HG02884 (cell line): Measurements from ENCODE around the gene GLYR1.

ENCODE experiments used
- ATAC-seq: cut with Tn5 transposase; IDR thresholded peaks from one replicate; pipeline ENCODE4 v1.9.1; 2021; ENCODE audit warnings: mild to moderate bottlenecking, moderate library complexity; ENCODE audit not compliant: unreplicated experiment

Gene GLYR1

DNA sequence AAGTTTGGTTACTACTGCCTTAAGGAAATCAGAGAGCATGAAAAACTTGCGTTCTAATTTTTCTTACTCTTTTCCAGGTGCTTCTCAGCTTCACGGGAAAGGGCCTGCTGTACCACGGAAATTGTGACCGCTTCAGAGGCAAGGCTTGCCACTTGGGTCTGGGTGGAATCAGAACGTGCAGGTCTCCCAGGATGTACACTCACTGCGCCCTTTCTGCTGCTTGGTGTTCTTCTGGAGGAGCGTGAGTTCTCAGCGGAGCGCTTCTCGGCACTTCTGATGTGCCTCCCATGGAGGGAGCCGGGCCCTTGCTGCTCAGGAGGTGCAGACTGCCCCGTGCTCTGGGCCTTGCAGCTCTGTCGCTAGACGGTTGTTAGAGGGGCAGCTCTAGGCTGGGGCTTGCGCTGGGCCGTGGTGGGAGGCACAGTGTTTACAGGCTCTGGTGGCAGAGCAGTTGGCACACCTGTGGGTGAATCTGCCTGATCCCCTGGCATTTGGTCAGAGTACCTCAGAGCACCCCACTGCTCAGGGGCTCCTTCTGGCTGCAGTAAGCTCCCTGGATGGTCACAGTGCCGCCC, 33.0 kb upstream of the GLYR1 start:
- no peak for ATAC-seq

DNA sequence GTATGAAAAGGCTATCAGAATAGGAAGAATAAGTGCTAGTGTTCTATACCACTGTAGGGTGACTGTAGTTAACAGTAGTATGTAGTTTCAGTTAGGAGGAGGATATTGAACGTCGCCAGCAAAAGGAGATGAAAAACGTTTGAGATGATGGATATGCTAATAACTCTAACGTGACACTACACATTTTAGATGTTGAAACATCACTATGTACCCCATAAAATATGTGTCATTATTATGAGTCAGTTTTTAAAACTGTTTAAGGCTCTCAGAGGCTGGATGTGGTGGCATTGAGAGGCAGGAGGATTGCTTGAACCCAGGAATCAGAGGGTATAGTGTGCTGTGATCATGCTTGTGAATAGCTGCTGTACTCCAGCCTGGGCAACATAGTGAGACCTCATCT, 32.0 kb upstream of the GLYR1 start:
- no peak for ATAC-seq

DNA sequence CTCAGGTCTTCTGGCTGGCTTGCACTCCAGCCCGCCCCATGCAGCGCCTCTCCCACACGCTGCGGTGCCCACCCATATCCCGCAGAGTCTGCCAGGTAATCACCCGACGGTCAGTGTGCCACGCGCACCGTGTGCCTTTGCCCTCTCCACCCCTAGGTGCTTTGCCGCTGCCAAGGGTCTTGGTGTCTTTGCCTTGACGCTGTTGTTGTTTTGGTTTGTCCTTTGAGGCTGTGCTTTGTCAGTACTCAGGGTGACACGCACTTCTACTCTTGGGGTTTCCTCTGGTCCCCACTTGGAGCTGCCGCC, 30.2 kb upstream of the GLYR1 start:
- ATAC-seq = no peak

DNA sequence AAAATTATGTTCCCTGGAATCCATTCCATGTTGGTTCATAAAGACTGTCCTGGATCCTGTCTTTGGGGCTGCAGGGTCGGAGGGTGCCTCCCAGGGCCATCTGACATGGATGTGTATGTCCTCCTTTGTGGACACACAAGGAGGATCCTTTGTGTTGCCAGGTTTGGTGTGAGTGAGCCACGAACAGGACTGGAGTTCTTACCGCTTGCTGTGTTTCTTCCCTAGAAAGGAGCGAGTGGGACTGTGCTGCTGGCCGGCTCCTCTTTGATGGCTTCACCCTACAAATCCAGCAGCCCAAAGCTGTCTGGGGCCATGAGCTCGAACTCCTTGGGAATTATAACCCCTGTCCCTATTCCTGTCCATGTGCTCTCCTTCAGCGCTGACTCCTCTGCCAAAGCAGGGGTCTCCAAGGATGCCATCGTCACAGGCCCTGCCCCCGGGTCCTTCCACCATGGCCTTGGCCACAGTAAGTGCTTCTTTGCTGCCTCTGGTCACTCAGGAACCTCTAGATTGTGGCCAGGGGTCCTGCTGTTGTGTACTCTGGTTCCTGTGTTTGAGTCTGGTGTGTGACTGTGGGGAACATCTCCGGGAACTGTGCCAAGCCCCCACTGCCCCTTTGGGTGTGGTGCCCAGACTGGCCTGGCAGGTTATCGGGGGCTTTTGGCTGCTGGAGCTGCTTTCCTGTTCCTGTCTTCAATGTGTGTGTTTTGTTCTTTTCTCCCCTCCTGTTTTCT, 29.7 kb upstream of the GLYR1 start:
- no peak for ATAC-seq

DNA sequence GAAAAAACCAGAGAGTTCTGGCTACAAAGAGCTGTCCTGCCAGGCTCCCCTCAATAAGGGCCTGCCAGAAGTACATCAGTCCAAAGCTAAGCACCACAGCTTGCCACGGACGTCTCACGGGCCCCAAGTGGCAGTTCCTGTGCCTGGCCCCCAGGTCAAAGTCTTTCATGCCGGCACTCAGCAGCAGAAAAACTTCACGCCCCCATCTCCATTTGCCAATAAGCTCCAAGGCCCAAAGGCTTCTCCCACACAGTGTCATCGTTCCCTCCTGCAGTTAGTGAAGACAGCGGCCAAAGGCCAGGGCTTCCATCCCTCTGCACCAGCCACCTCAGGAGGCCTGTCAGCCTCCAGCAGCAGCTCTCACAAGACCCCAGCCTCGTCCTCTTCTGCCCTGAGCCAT, 27.6 kb upstream of the GLYR1 start:
- no peak for ATAC-seq

DNA sequence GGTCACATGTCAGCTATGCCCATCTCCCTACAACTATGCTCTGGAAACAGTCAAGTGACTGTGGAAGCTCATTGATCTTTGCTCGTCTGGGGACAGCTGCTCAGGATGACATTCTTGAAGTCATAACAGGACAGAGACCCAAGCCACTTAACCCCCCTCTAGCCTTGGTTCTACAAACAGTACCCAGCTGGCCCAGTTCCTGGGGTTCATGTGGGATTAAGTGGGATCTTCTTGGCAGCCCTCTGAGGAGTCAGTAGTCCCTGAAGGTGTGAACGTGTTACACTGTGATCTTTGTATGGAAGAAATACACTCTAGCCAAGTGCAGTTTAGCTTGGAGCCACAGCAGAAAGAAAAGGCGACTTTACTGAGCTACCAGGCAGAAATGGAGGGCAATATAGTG, 26.0 kb upstream of the GLYR1 start:
- no peak for ATAC-seq

DNA sequence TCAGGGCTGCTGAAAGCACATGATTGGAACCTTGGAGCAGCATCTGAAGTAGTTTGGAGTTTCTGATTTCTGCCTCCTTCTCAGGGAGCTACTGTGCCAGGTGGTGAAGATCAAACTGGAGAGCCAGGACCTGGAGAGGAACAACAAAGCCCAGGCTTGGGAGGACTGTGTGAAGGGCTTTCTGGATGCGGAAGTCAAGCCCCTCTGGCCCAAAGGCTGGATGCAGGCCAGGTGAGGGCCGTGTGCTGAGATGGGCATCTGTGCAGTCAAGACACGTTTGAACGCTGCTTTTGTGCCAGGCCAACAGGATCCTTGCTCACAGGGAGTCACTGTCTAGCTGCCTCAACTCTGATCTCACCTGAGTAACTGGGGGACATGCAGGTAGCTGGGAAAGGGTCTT, 24.0 kb upstream of the GLYR1 start:
- ATAC-seq = no peak

DNA sequence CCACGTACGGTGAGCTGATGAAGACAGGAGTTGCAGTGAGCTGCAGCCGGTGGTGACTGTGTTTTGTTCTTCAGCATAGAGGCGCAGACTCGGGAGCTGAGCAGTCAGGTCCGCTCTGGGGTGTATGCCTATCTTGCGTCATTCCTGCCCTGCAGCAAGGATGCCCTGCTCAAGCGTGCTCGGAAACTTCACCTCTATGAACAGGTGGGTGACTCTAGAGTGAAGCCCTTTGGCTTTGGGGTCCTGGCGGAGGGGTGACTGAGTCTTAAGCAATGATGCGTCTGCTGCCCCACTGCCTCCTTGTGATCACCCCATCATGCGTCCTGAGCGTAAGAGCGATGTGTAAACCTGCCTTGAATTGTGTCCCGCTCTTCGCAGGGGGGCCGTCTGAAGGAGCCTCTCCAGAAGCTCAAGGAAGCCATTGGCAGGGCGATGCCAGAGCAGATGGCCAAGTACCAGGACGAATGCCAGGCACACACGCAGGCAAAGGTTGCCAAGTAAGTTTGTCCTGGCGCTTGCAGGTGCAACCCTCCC, 23.1 kb upstream of the GLYR1 start:
- no peak for ATAC-seq

DNA sequence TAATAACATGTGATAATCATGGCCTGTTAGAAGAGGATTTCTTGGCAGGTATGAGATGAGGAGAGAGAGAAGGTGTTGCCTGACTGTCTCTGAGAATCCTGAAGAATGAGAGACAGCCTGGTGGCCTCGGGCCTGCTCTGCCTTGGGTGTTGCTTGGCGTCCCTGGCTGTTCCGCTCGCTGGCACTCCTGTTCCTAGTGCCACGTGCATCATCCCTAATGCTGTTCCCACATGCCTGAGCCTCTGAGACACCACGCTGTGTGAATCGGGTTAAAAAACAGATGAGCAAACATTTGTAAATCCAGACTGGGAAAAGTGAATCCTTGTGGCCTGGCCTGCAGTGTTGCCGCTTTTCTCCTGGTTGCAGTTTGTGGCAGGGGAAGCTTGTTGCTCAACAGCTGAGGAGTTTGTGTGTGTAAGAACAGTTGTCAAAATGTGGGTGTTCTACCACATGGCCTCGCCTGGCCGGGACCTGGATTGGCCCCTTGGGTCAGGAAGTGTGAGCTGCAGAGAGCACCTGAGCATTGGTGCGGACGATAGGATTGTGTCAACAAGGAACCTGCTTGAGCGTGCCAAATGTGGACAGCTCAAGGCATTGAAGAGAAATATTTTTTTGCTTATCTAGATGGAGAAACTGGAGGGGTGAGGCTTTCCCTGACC, 22.2 kb upstream of the GLYR1 start:
- no peak for ATAC-seq

DNA sequence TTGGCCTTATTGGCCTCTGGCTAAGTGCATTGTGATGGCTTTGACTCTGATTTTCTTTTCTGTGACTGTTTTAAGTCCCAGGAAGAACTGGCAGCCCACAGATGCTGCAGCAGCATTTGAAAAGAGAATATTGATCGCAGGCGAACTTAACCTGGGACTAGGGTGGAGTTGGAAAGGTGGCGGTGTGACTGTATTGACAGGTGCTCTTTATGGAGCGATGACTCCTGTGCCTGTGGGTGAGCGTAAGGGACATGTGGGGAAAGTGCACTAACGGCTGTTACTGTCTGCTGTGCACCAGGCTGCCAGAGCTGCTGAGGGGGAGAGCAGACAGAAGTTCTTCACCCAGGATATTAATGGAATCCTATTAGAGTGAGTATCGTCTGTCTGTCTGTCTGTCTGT, 21.4 kb upstream of the GLYR1 start:
- ATAC-seq = no peak

DNA sequence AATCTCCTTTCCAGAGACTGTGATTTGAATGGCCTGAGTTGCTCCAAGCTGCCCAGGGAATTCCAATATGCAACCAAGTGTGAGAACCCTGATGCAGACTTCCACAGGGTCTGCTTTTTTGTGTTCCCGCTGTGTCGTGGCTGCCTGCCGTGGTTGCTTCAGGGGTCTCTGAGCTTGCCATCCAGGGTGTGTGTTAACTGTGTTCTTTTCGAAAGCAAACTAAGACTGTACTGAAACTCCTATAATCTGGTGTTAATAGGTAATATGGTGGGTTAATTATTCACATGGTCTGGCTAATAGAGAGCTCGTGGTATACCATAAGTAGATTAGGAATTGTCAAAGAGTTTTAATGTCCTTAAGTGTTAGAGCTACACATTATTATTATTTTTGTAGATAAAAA, 20.9 kb upstream of the GLYR1 start:
- ATAC-seq = no peak

DNA sequence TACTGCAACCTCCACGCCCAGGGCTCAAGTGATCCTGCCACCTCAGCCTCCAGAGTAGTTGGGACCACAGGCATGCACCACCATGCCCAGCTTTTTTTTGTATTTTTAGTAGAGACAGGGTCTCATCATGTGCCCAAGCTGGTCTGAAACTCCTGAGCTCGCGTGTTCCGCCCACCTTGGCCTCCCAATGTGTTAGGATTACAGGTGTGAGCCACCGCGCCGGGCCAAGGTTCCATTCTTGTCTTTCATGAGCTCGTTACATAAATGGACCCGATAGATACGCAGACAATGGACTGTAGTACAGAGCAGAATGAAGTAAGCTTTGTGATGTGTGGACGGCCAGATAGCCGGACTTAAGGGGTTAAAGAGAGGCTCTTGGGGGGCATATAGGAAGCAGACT, 19.5 kb upstream of the GLYR1 start:
- no peak for ATAC-seq

DNA sequence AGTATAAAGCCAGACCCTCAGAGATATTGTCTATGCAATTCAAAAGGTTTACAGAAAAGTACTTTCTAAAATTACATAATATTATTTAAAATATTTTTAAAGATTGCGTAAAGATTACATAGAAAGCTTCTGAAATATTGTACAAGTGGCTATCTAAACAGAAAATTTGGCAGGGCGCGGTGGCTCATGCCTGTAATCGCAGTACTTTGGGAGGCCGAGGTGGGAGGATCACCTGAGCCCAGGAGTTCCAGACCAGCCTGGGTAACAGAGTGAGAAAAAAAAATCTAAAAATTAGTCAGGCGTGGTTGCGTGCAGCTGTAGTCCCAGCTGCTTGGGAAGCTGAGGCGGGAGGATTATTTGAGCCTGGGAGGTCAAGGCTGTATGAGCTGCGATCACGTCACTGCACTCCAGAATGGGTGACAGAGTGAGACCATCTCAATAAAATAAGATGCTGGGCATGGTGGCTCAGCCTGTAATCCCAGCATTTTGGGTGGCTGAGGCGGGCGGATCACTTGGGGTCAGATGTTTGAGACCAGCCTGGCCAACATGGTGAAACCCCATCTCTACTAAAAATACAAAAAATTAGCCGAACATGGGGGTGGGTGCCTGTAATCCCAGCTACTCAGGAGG, 18.3 kb upstream of the GLYR1 start:
- no peak for ATAC-seq

DNA sequence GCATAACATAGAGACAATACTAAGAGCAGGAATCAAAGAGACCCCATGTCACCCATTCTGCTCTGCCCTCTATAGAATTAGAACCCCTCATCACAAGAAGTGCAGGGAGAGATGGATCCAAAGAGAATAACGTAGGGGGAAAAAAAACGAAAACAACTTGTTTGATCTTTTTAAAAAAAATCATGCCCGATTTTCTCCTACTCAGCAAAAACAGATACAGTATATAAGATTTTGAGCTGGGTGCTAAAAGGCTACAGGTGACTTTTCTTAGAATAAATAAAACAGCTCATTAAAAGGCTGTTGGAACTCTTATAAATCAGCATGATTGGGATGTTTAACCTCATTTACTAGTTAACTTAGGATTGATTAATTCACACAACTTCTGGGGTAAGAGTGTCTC, 17.6 kb upstream of the GLYR1 start:
- no peak for ATAC-seq

DNA sequence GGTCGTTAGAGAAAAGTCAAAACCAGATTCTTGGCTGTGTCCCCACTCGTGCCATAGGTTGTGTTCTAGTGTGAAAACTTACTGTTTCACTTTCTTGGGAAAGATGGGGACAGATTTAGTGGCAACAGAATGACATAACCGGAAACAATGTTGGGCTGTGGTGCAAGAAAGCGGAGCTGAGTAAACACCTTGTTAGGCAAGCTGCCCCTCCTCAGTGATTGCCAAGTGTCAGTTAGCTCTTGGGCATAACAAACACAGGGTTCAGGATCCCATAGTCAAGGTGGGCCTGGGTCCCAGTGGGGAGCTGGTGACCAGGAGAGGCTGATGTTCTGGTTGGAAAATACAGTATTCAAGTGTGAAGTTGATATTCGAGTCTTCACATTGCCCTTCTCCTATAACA, 15.6 kb upstream of the GLYR1 start:
- ATAC-seq = no peak

DNA sequence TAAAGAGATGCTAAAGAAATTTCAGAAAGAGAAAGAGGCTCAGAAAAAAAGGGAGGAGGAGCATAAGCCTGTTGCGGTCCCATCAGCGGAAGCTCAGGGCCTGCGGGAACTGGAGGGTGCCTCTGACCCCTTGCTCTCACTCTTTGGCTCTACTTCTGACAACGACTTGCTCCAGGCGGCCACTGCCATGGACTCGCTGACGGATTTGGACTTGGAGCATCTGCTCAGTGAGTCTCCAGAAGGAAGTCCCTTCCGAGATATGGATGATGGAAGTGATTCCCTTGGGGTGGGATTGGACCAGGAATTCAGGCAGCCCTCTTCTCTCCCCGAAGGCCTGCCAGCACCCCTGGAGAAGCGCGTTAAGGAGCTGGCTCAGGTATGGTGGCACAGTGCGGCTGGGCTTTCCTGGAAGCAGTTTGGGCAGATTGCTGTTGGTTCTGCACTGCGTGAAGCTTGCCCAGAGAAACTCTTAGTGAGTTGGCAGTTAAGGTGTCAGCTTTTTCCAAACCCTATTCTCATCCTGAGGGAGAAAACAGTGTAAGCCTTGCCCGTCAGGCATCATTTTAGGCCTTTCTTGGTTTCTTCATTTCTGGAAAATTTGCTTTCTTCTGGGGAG, 13.7 kb upstream of the GLYR1 start:
- ATAC-seq = no peak

DNA sequence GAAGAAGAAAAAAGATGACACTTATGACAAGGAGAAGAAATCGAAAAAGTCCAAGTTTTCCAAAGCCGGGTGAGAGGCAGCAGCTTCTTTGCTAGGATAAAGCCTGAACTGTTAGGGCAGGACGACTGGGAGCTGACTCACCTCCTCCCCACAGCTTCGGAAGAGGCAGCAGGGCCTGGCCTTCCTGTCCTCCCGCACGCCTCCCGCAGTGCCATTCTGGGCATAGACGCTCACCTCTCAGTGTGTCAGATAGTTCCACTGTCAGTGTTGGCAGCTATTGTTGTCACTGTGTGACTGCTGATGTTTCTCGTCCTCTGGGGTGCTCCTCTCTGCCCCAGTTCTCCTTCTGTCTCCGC, 12.8 kb upstream of the GLYR1 start:
- ATAC-seq = no peak

DNA sequence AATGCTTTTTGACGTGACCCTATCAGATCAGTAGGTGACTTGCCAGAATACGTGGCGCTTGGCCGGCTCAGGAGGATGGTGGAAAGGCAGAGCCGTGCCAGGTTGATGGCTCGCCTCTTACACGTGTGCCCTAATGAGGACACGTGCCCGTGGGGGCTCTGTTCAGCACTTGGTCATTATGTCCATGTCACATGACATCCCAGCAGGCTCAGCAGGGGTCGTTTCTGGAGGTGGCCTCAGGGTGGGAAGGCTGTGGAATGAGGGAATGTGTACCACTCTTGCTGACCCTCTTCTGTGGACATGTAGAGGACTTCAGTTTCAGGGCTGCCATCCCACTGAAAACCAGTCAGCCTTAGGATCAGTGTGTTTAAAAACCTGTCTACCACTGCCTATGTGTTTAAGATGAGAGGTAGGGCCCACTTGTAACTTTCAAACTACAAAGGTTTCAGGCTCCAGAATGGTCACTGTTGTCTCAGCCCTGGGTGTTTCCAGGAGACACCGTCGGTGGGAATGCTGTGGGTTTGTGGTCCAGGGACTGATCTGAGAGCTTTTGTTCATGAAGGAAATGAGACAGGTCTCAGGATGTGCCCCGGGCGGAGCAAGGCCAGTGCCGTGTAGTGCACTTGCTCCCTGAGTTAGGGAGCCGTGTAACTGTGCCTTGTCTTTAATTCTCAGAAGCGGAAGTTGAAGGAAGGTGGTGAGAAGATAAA, 12.3 kb upstream of the GLYR1 start:
- ATAC-seq = no peak

DNA sequence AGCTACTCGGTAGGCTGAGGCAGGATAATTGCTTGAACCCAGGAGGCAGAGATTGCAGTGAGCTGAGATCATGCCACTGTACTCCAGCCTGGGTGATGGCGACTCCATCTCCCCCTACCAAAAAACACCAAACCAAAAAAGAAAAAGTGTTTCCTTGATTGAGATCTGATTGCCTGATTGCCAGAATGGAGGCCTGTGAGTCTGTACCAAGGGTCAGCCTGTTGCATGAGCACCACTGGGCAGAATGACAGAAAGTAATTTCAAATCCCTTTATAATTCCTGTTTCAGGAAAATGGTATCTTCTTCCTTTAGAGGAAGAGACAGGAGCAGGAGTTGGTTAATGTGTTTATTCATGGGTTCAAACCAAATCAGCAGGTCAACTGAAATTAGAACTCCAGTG, 8.7 kb upstream of the GLYR1 start:
- ATAC-seq = no peak

DNA sequence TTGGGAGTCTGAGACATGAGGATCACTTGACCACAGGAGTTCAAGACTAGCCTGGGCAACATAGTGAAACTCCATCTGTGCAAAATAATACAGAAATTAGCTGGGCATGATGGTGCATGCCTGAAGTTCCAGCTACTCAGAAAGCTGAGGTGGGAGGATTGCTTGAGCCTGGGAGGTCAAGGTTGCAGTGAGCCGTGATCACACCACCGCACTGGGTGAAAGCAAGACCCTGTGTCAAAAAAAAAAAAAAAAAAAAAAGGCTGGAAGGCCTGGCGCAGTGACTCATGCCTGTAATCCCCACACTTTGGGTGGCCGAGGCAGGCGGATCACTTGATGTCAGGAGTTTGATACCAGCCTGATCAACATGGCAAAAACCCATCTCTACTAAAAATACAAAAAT, 8.3 kb upstream of the GLYR1 start:
- no peak for ATAC-seq

DNA sequence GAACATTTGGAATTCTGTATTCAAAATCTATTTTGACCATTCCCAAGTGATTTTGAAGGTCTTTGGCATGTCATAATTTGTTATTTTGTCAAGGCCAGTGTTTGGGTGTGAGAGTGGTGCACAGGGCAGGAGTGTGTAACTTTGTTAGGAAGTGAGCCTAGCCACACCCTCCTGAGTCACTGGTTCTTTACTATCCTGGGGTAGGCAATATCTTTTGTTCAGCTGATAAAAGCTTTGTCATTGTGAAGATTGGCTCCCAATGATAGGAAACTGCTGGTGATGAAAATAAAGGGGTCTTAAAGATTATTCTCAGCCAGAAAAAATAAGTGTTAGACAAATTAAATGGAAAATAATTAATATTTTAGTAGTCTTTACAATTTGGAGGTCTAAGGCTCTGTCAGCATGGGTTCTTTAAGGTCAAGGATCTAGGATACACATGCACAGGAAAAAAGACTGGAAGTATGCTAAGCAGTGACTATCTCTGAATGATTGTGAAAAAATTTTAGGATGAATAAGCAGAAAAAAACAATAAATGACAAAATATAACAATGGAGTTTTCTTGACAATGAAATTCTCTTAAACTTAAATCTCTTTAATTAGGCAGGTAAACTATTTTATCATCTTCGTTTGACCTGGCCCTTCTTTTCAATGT, 5.3 kb upstream of the GLYR1 start:
- no peak for ATAC-seq
